Panc1 (cell line): Measurements from ENCODE around the gene PTPRF. TPM values are rescaled to one million over a fixed set of nuclear protein-coding genes. Genes with fewer than 3 reads are reported as not detected.

Experiments used
- ATAC-seq: fragments of 200-7000 bp; cut with Tn5 transposase; 2 replicates; pipeline ENCODE4 v1.9.1; 2020; ENCODE audit warnings: mild to moderate bottlenecking, moderate library complexity
- BruUV-seq: library from RNA; stranded (reverse); fragments of 400-500 nt; replicated peaks from 2 replicates; lab custom pipeline; 2021; lab: Mats Ljungman, UMichigan
- CTCF ChIA-PET: fragments of 300-600 bp; sonication (Branson Sonifier 250); formaldehyde crosslinking; loops from one replicate; lab custom pipeline; 2022; ENCODE audit warnings: antibody characterized with exemption; lab: Charles Lee
- POLR2A ChIA-PET: fragments of 300-600 bp; sonication (Branson Sonifier 250); formaldehyde crosslinking; loops from one replicate; lab custom pipeline; 2022; ENCODE audit warnings: antibody characterized with exemption; lab: Charles Lee
- DNase-seq: peaks from one replicate; pipeline ENCODE4 v3.0.0-alpha.2; 2010; ENCODE audit warnings: low read depth, low spot score
- H3K27ac ChIP-seq: 2 replicates; pipeline ENCODE4 v1.5.1; 2011; ENCODE audit warnings: mild to moderate bottlenecking, low read length, inconsistent platforms
- H3K27me3 ChIP-seq: fragments of 200-500 bp; sonication (Bioruptor generic); 2 replicates; pipeline ENCODE4 v1.6.0; 2014; ENCODE audit warnings: low read length, inconsistent platforms; ENCODE audit not compliant: control insufficient read depth, insufficient read depth
- H3K36me3 ChIP-seq: fragments of 200-500 bp; sonication (Bioruptor generic); 2 replicates; pipeline ENCODE4 v1.5.1; 2014; ENCODE audit warnings: inconsistent platforms, mild to moderate bottlenecking, low read length, moderate library complexity; ENCODE audit not compliant: control insufficient read depth, insufficient read depth
- H3K4me1 ChIP-seq: 2 replicates; pipeline ENCODE4 v1.5.1; 2011; ENCODE audit warnings: inconsistent platforms, mild to moderate bottlenecking, low read length, moderate library complexity; ENCODE audit not compliant: control insufficient read depth, insufficient read depth
- H3K4me3 ChIP-seq, 2 experiments: 2 replicates each; pipeline ENCODE4 v1.5.1; 2011 to 2012; ENCODE audit warnings: low read depth in 2 of 2, low read length in 2 of 2, mild to moderate bottlenecking in 2 of 2, inconsistent platforms in 1 of 2, moderate library complexity in 1 of 2
- H3K9me3 ChIP-seq: fragments of 200-500 bp; sonication (Bioruptor generic); 2 replicates; pipeline ENCODE4 v1.5.1; 2014; ENCODE audit warnings: low read depth, mild to moderate bottlenecking, inconsistent platforms, low read length, moderate library complexity; ENCODE audit not compliant: control insufficient read depth, insufficient read depth
- CTCF ChIP-seq: fragments of 450-650 bp; IDR thresholded peaks from 2 replicates; pipeline ENCODE4 v1.5.1; 2017; ENCODE audit warnings: mild to moderate bottlenecking
- POLR2AphosphoS5 ChIP-seq: IDR thresholded peaks from 2 replicates; pipeline ENCODE4 v1.6.1; 2012; ENCODE audit warnings: mild to moderate bottlenecking, low read depth, low read length, moderate library complexity
- REST ChIP-seq, 2 experiments: IDR thresholded peaks; 2 replicates each; pipeline ENCODE4 v1.6.1; 2011 to 2012; ENCODE audit warnings: low read depth in 2 of 2, control low read depth in 1 of 2, low read length in 1 of 2, mild to moderate bottlenecking in 1 of 2, moderate library complexity in 1 of 2; ENCODE audit not compliant: insufficient read depth in 1 of 2
- SIN3A ChIP-seq: IDR thresholded peaks from 2 replicates; pipeline ENCODE4 v1.6.1; 2012; ENCODE audit warnings: low read depth, mild to moderate bottlenecking, low read length, moderate library complexity, borderline replicate concordance; ENCODE audit not compliant: insufficient read depth
- TCF7L2 ChIP-seq: IDR thresholded peaks from 2 replicates; pipeline ENCODE4 v1.6.1; 2011; ENCODE audit warnings: mild to moderate bottlenecking, low read depth, low read length, inconsistent platforms
- in situ Hi-C: cut with HindIII; loops from 2 replicates; pipeline ENCODE4 v1.10.0; 2016; ENCODE audit warnings: low sequenced_read_pairs, low pct_unique_long_range_greater_than_20kb
- intact Hi-C: fragments of 100-400 bp; cut with micrococcal nuclease; formaldehyde crosslinking; loops from one replicate; pipeline ENCODE4 v1.10.0; 2022; ENCODE audit not compliant: unreplicated experiment
- total RNA-seq: library from RNA; stranded (reverse); gene quantifications from one replicate; pipeline ENCODE4 v1.2.1, GENCODE V29; 2021; ENCODE audit not compliant: unreplicated experiment

PTPRF gene
- total RNA-seq, 1 experiment from 2014 or later = 77.5 TPM

- CTCF ChIA-PET = interaction anchor here (0.7 kb wide), 1 partner anchor 265 kb away, joined by 3 read pairs; no protein-coding TSS in a partner anchor
- BruUV-seq = TSS peak; percentile 26
- no peak for TF ChIP-seq TCF7L2
- no peak for TF ChIP-seq CTCF
- TF ChIP-seq SIN3A = no peak
- TF ChIP-seq REST (IDR thresholded peaks at IDR 0.05; ENCODE audit: insufficient read depth in 1 of 2, low read depth in 2 of 2, low read length in 1 of 2) = no peak
- no peak for TF ChIP-seq POLR2AphosphoS5
Observed at GRCh38 chr1:43669878-43670277, 139.2 kb downstream of the PTPRF start.

GRCh38 chr1:43671193-43671592 is 140.5 kb downstream of the PTPRF start:
- Histone ChIP-seq H3K4me3 (no peak overlapping the region), H3K27me3 (no peaks in the 10 kb centered on the region), H3K36me3 (peaks cover 28% of the 10 kb centered on the region), H3K27ac (no peak overlapping the region), H3K4me1 (no peaks in the 10 kb centered on the region), H3K9me3 (no peaks in the 10 kb centered on the region)
- TF ChIP-seq SIN3A (no peak), TCF7L2 (no peak), POLR2AphosphoS5 (no peak), CTCF (no peak), REST (IDR thresholded peaks at IDR 0.05; ENCODE audit: insufficient read depth in 1 of 2, low read depth in 2 of 2, low read length in 1 of 2) (no peak)
- POLR2A ChIA-PET = no interaction called here
- in situ Hi-C loops (no loop called here), intact Hi-C loops (no loop called here)
- CTCF ChIA-PET = no interaction called here
- no TSS peak for BruUV-seq
- DNase-seq (no peak), ATAC-seq (0 out of 2 replicates have a peak, but pooled peaks have one; percentile 36)

More at GRCh38 chr1:43669878-43670277, 139.2 kb downstream of the PTPRF start:
- DNase-seq = no peak
- in situ Hi-C loops = no loop called here
- peaks cover 36% of the 10 kb centered on the region for H3K36me3 ChIP-seq
- ATAC-seq = no peak
- no peak overlapping the region for H3K4me3 ChIP-seq
- H3K9me3 ChIP-seq = no peaks in the 10 kb centered on the region
- no peaks in the 10 kb centered on the region for H3K27me3 ChIP-seq
- POLR2A ChIA-PET = interaction anchor here (0.7 kb wide), 1 partner anchor 562 kb away, joined by 3 read pairs; no protein-coding TSS in a partner anchor
- no peak overlapping the region for H3K27ac ChIP-seq
- intact Hi-C loops = no loop called here
- no peaks in the 10 kb centered on the region for H3K4me1 ChIP-seq
